Choroid plexus epithelial cell (primary cell): ENCODE results near the gene PDYN.

Experiments
- DNase-seq: peaks from one replicate; pipeline ENCODE4 v3.0.0-alpha.2; 2010; ENCODE audit warnings: low read depth
- H3K4me3 ChIP-seq: 2 replicates; pipeline ENCODE4 v1.5.1; 2011; ENCODE audit warnings: low read depth, mild to moderate bottlenecking, control low read depth, low read length, moderate library complexity
- CTCF ChIP-seq: conservative IDR thresholded peaks from 2 replicates; pipeline ENCODE4 v1.5.1; 2011; ENCODE audit warnings: low read depth, mild to moderate bottlenecking, control low read depth, inconsistent platforms, low read length, moderate library complexity

PDYN gene

DNA sequence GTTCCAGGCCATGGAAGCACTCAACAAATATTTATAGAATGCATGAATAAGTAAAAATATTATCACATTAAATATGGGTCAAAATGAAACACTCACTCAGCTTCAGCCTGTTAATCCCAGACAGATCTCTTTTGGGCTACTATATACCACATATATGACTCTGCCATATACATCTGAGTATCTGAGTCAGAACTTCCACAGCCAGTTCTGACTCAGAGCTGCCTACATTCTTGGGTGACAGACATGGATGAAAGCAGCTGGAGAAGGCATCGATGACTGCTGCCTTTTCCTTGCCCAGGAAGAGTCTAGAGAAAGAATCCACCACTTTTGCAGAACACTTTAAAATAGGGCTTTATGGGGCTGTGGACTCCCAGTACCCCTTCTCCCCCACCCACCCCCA lies 11.5 kb upstream of the PDYN start:
- no peak for DNase-seq
- no peak for TF ChIP-seq CTCF
- H3K4me3 ChIP-seq: no peak overlapping the region

- H3K4me3 ChIP-seq: no peak overlapping the region
- DNase-seq: no peak
- TF ChIP-seq CTCF: no peak
Observed at GRCh38 chr20:2004171-2004570, 10.3 kb upstream of the PDYN start.

GRCh38 chr20:2002365-2002764 lies 8.5 kb upstream of the PDYN start:
- H3K4me3 ChIP-seq: no peak overlapping the region
- no peak for DNase-seq
- TF ChIP-seq CTCF: no peak

- no peak for TF ChIP-seq CTCF
- DNase-seq: no peak
- no peak overlapping the region for H3K4me3 ChIP-seq
Observed at GRCh38 chr20:2001119-2001518, 7.3 kb upstream of the PDYN start.

DNA sequence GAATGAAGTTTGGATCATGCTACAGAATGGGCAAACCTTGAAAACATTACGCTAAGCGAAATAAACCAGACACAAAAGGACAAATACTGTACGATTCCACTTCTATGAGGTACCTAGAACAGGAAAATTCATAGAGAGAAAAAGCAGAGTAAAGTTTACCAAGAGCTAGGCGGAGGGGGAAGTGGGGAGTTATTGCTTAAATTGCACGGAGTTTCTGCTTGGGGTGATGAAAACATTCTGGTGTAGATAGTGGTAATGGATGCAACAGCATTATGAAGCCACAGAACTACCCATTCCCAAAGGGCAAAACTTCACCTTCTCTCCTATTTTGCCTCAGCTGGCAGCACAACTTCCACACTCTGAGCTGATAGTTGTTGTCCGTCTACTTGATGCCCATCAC lies 6.4 kb upstream of the PDYN start:
- no peak overlapping the region for H3K4me3 ChIP-seq
- TF ChIP-seq CTCF: no peak
- no peak for DNase-seq

GRCh38 chr20:1998715-1999114 lies 4.9 kb upstream of the PDYN start:
- H3K4me3 ChIP-seq: no peak overlapping the region
- no peak for DNase-seq
- TF ChIP-seq CTCF: no peak

DNA sequence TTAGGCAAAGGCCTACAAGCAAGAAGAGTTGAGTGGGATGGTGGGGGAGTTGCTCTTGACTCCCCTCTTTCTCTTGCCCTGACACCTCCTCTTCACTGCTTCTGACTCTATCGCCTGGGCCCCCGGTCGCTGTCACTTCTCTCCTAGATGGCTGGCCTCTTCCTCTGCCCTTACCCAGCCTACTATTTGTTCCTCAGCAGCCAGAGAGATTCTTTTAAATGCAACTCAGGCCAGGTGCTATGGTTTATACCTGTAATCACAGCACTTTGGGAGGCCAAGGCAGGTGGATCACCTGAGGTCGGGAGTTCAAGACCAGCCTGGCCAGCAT lies 4.3 kb upstream of the PDYN start:
- TF ChIP-seq CTCF: no peak
- H3K4me3 ChIP-seq: no peak overlapping the region
- DNase-seq: no peak
